Calu3 (cell line): Measurements from ENCODE around the gene COPB1. TPM values are rescaled to one million over a fixed set of nuclear protein-coding genes. Genes with fewer than 3 reads are reported as not detected.

Experiments
- BruUV-seq: library from RNA; stranded (reverse); fragments of 400-500 nt; replicated peaks from 2 replicates; lab custom pipeline; 2021; lab: Mats Ljungman, UMichigan
- CTCF ChIA-PET: fragments of 300-600 bp; sonication (Branson Sonifier 250); formaldehyde crosslinking; loops from one replicate; lab custom pipeline; 2022; ENCODE audit warnings: antibody characterized with exemption; lab: Charles Lee
- DNase-seq: peaks from one replicate; pipeline ENCODE4 v3.0.0; 2022
- H3K27ac Mint-ChIP-seq: one replicate; pipeline ENCODE4 v1.8.0; 2022; ENCODE audit warnings: mixed read lengths; ENCODE audit not compliant: unreplicated experiment
- H3K27me3 Mint-ChIP-seq: one replicate; pipeline ENCODE4 v1.8.0; 2022; ENCODE audit warnings: mixed read lengths; ENCODE audit not compliant: unreplicated experiment
- H3K36me3 Mint-ChIP-seq: one replicate; pipeline ENCODE4 v1.8.0; 2022; ENCODE audit warnings: mild to moderate bottlenecking, moderate library complexity, mixed read lengths; ENCODE audit not compliant: insufficient read depth, unreplicated experiment
- H3K4me1 Mint-ChIP-seq: one replicate; pipeline ENCODE4 v1.8.0; 2022; ENCODE audit warnings: mild to moderate bottlenecking, low read depth, mixed read lengths; ENCODE audit not compliant: unreplicated experiment
- H3K4me3 Mint-ChIP-seq: one replicate; pipeline ENCODE4 v1.8.0; 2022; ENCODE audit warnings: mild to moderate bottlenecking, low read depth, moderate library complexity, mixed read lengths; ENCODE audit not compliant: unreplicated experiment
- H3K9me3 Mint-ChIP-seq: one replicate; pipeline ENCODE4 v1.8.0; 2022; ENCODE audit warnings: low read depth, mixed read lengths; ENCODE audit not compliant: unreplicated experiment
- intact Hi-C: fragments of 100-400 bp; cut with micrococcal nuclease; formaldehyde crosslinking; loops from one replicate; pipeline ENCODE4 v1.10.0; 2022; ENCODE audit not compliant: unreplicated experiment
- total RNA-seq: library from RNA; stranded (reverse); gene quantifications from 2 replicates; pipeline ENCODE4 v1.2.3, GENCODE V29; 2022
- TF ChIP-seq, protein P1 (sequence below): fragments of 200-600 bp; IDR thresholded peaks from one replicate; pipeline ENCODE4 v1.8.0; 2022; ENCODE audit warnings: antibody characterized with exemption; ENCODE audit not compliant: unreplicated experiment

COPB1 gene
- total RNA-seq, 1 experiment from 2014 or later, result 95.5 TPM

DNA sequence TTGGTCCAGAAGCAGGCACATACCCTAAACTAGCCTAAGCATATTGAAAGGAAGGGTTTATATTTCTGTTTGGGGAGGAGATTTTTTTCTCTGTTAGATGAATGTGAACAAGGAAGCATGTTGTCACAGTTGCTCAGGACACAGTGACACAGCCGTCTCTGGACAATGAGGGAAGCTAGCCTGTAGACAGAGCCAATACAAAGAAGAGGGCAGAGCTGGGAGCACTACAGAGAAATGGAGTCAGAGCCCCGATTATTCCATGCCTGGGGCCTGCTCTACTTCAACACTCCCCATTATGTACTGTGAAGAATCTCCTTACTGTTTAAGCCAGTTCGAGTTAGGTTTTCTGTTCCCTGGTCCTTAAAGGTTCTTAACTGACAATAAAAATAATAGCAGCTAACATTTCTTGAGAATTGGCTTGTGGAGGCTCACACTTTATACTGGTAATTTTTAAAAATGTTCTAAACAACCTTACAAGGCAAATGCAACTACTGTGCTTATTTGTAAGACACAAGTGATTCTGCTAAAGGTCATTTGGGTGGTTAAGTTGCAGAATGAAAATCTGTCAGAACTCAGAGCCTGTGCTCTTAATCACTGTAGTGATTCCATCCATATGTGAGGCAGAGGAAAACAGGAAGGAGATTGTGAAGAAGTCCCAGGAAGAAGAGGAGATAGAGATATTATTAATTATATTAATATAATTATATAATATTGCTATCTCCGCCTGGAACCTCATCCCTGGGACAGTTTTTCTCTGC lies 81.8 kb downstream of the COPB1 start:
- TF ChIP-seq, protein P1, sequence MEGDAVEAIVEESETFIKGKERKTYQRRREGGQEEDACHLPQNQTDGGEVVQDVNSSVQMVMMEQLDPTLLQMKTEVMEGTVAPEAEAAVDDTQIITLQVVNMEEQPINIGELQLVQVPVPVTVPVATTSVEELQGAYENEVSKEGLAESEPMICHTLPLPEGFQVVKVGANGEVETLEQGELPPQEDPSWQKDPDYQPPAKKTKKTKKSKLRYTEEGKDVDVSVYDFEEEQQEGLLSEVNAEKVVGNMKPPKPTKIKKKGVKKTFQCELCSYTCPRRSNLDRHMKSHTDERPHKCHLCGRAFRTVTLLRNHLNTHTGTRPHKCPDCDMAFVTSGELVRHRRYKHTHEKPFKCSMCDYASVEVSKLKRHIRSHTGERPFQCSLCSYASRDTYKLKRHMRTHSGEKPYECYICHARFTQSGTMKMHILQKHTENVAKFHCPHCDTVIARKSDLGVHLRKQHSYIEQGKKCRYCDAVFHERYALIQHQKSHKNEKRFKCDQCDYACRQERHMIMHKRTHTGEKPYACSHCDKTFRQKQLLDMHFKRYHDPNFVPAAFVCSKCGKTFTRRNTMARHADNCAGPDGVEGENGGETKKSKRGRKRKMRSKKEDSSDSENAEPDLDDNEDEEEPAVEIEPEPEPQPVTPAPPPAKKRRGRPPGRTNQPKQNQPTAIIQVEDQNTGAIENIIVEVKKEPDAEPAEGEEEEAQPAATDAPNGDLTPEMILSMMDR, result no peak
- H3K4me3 Mint-ChIP-seq, result no peak overlapping the region
- DNase-seq, result no peak
- H3K9me3 Mint-ChIP-seq, result no peaks in the 10 kb centered on the region
- intact Hi-C loops, result loop anchor here (2.0 kb wide), 2 partner anchors 59 to 117 kb away; partner anchors contain the start of gene RRAS2
- CTCF ChIA-PET, result interaction anchor here (0.8 to 1.7 kb wide), 5 partner anchors 38 to 118 kb away, joined by 4 to 20 read pairs (median 4); no protein-coding TSS in a partner anchor
- H3K27me3 Mint-ChIP-seq, result no peaks in the 10 kb centered on the region
- no peaks in the 10 kb centered on the region for H3K36me3 Mint-ChIP-seq
- H3K27ac Mint-ChIP-seq, result no peak overlapping the region
- BruUV-seq, result no TSS peak
- H3K4me1 Mint-ChIP-seq, result no peaks in the 10 kb centered on the region

DNA sequence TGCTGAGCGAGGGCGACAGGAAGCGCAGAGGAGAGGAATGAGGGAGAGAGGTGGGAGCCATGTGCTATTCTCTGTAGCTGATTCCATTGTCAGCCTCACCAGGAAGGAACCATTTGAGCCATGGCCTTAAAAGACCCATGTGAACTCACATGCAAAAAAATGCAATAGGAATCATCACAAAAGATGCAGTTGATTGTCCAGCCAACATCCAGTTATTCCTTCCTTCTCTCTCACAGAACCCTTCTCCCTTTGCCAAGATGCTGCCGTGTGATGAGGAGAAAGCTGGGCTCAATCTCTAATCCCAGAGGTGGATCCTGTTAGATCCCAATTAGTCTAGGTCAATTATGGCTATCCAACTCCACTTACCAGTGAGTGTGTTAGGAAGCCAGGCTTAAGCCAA lies 82.4 kb downstream of the COPB1 start:
- CTCF ChIA-PET, result no interaction called here
- BruUV-seq, result no TSS peak

DNA sequence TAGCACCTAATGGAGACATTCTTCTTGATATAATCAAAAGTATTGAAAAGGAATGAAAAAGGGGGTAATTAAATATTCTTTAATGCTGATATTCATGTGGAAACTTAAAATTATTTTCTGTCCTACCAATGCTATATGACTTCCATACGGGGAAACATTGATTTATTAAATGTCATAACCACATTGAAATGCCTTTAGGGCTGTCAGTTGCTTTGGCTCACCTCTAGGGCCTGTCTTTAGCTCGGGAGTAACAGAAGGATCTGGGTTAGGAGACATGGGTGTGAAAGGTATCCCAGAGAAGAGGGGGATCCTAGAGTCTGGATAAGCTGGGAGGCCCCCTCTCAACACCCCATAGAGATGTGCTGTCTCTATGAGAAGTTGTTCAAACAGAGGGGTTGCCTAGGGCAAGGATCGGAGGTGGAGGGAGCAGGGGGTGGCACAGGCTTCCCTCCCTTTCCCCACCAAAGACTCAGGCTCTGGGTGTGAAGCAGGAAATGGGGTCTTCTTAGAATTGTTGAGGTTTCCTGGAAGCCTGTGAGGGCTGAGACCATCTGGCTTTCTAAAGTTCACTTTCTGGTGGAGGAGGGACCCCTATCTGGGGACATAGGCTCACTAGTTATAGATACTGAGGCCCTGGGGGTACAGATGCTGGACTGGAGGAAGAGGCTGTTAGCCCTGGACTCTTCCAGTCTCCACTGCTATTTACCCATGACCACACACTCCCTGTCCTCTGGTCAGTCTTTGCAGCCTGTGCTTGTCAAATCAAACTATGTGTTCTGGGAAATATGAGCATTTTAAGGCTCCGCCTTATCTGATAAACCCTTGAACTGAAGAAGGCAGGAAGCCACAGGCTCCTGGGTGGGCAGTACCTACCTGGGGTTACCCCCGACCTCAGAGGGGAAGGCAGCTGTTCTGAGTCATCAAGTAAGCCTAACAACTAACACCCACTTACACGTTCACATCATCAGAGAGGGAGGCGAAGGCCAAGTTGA lies 84.8 kb downstream of the COPB1 start:
- H3K4me1 Mint-ChIP-seq, result no peaks in the 10 kb centered on the region
- BruUV-seq, result no TSS peak
- H3K27me3 Mint-ChIP-seq, result no peaks in the 10 kb centered on the region
- no peak for DNase-seq
- no peak overlapping the region for H3K27ac Mint-ChIP-seq
- CTCF ChIA-PET, result no interaction called here
- H3K4me3 Mint-ChIP-seq, result no peak overlapping the region
- H3K9me3 Mint-ChIP-seq, result no peaks in the 10 kb centered on the region
- TF ChIP-seq, protein P1, result no peak
- intact Hi-C loops, result no loop called here
- no peaks in the 10 kb centered on the region for H3K36me3 Mint-ChIP-seq

More for the DNA sequence above, 82.4 kb downstream of the COPB1 start:
- Mint-ChIP-seq H3K4me1 (no peaks in the 10 kb centered on the region), H3K27ac (no peak overlapping the region), H3K9me3 (no peaks in the 10 kb centered on the region), H3K4me3 (no peak overlapping the region), H3K27me3 (no peaks in the 10 kb centered on the region), H3K36me3 (no peaks in the 10 kb centered on the region)
- intact Hi-C loops, result no loop called here
- no peak for DNase-seq
- TF ChIP-seq, protein P1, result no peak

DNA sequence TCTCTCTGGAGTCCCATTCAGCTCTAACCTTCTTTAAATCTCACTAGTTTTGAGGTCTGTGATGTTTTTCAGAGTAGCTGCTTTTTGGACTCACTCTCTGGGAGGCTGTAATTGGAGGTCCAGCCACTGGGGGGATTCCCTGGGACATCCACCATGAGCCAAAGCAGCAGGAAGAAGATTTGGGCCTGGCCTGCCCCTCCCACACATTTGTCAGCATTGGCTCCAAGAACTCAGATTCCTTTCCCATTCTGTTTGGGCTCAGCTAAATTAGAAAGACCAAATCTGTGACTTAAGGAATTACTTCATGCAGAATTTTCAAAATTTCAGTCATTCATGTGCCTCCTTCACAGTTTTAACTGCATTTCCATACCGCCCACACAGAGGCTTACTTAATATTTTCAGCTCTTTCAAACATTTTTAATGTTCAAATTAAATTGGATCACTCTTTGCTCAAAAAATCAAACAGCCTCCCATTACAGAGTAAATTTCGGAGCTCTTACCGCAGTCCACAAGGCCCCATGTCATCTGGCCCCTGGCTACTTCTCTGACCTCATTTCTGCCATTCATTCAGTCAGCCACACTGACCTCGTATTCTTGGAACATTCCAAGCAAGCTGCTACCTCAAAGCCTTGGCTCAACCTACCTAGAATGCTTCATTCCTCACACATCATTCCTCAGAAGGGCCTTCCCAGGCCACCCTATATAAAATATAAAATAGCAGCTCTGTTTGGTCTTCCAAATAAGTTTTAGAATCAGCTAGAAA lies 86.1 kb downstream of the COPB1 start:
- H3K9me3 Mint-ChIP-seq, result no peaks in the 10 kb centered on the region
- H3K4me1 Mint-ChIP-seq, result no peaks in the 10 kb centered on the region
- H3K27me3 Mint-ChIP-seq, result no peaks in the 10 kb centered on the region
- DNase-seq, result no peak
- BruUV-seq, result no TSS peak
- H3K36me3 Mint-ChIP-seq, result no peaks in the 10 kb centered on the region
- CTCF ChIA-PET, result interaction anchor here (0.5 kb wide), 1 partner anchor 47 kb away, joined by 3 read pairs; no protein-coding TSS in a partner anchor
- H3K4me3 Mint-ChIP-seq, result no peak overlapping the region
- no peak overlapping the region for H3K27ac Mint-ChIP-seq
- intact Hi-C loops, result no loop called here
- TF ChIP-seq, protein P1, result no peak
